ENCODE data around the gene JAKMIP1.

DNA sequence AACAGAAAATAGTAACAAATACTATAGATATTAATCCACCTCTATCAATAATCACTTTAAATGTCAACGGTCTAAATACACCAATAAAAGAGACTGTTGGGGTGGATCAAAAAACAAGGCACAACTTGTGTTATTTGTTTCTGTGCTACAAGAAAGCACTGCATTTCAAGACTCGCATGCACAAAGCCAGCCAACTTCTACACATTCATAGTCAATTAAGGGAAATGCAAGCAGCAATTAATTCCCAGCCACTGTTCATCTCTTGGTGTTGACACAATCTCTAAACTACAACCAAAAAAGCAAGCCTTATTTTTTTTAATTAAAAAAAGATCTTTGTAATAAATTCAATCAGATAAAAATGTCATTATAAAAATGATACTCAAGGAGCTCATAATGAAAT lies 67.6 kb downstream of the JAKMIP1 start:
- TF ChIP-seq POLR2AphosphoS5 (IDR thresholded peaks at IDR 0.05) (no peak), EP300 (IDR thresholded peaks at IDR 0.05) (no peak), POLR2A (IDR thresholded peaks at IDR 0.05) (no peak)
- TF ChIP-seq, protein P1, sequence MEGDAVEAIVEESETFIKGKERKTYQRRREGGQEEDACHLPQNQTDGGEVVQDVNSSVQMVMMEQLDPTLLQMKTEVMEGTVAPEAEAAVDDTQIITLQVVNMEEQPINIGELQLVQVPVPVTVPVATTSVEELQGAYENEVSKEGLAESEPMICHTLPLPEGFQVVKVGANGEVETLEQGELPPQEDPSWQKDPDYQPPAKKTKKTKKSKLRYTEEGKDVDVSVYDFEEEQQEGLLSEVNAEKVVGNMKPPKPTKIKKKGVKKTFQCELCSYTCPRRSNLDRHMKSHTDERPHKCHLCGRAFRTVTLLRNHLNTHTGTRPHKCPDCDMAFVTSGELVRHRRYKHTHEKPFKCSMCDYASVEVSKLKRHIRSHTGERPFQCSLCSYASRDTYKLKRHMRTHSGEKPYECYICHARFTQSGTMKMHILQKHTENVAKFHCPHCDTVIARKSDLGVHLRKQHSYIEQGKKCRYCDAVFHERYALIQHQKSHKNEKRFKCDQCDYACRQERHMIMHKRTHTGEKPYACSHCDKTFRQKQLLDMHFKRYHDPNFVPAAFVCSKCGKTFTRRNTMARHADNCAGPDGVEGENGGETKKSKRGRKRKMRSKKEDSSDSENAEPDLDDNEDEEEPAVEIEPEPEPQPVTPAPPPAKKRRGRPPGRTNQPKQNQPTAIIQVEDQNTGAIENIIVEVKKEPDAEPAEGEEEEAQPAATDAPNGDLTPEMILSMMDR (IDR thresholded peaks at IDR 0.05): no peak

Measured in upper lobe of left lung (tissue), 4 donors.